HCT116 (cell line): ENCODE measurements around the gene RPL19. TPM values are rescaled to one million over a fixed set of nuclear protein-coding genes. Genes with fewer than 3 reads are reported as not detected.

Experiments used
- ATAC-seq: fragments of 200-7000 bp; cut with Tn5 transposase; 2 replicates; pipeline ENCODE4 v1.9.1; 2020; ENCODE audit warnings: mild to moderate bottlenecking, moderate library complexity
- BruUV-seq: library from RNA; stranded (reverse); fragments of 400-500 nt; replicated peaks from 2 replicates; lab custom pipeline; 2021; lab: Mats Ljungman, UMichigan
- CTCF ChIA-PET: fragments of 300-600 bp; sonication (Branson Sonifier 250); formaldehyde crosslinking; loops from one replicate; lab custom pipeline; 2021; ENCODE audit warnings: antibody characterized with exemption; lab: Charles Lee
- POLR2A ChIA-PET: fragments of 300-600, 350-600 bp; sonication (Branson Sonifier 250); formaldehyde crosslinking; loops from one replicate; lab custom pipeline; 2021; ENCODE audit warnings: antibody characterized with exemption; lab: Charles Lee
- RAD21 ChIA-PET, 2 experiments: fragments of 300-600 bp; sonication (Branson Sonifier 250); formaldehyde crosslinking; loops; one replicate each; lab custom pipeline; 2023; ENCODE audit warnings: low total read pairs in 2 of 2; ENCODE audit not compliant: uncharacterized antibody in 2 of 2, unreplicated experiment in 2 of 2, low non-redundant PET in 1 of 2; lab: Charles Lee
- DNase-seq: peaks from one replicate; pipeline ENCODE4 v3.0.0-alpha.2; 2010; ENCODE audit warnings: low read depth, low spot score
- H2AFZ ChIP-seq: fragments of 200-600 bp; shearing (Covaris generic), sonication (generic); 2 replicates; pipeline ENCODE4 v1.6.1; 2017; ENCODE audit warnings: low read depth, mixed run types, mixed read lengths, antibody characterized with exemption, low read length; ENCODE audit not compliant: poor library complexity, severe bottlenecking
- H3K27ac ChIP-seq: 2 replicates; pipeline ENCODE4 v1.5.1; 2012; ENCODE audit warnings: low read depth, low read length
- H3K27me3 ChIP-seq: fragments of 200-600 bp; sonication (generic); 2 replicates; pipeline ENCODE4 v1.6.1; 2016; ENCODE audit warnings: mixed run types, low read length, mixed read lengths; ENCODE audit not compliant: insufficient read depth
- H3K36me3 ChIP-seq, 2 experiments: fragments of 200-500 bp in 1 of 2; fragments of 200-600 bp in 1 of 2; sonication (Bioruptor generic) in 1 of 2; sonication (generic) in 1 of 2; 2 replicates each; pipeline versions ENCODE4 v1.5.1 to v1.6.1; 2014 to 2016; ENCODE audit warnings: low read length in 2 of 2, inconsistent platforms in 1 of 2, mixed read lengths in 1 of 2, mixed run types in 1 of 2; ENCODE audit not compliant: insufficient read depth in 2 of 2, control insufficient read depth in 1 of 2
- H3K4me1 ChIP-seq, 2 experiments: fragments of 200-600 bp in 1 of 2; sonication (generic) in 1 of 2; 2 replicates each; pipeline versions ENCODE4 v1.5.1 to v1.6.1; 2012 to 2017; ENCODE audit warnings: low read length in 2 of 2, inconsistent platforms in 1 of 2, mild to moderate bottlenecking in 1 of 2, mixed read lengths in 1 of 2, mixed run types in 1 of 2, moderate library complexity in 1 of 2; ENCODE audit not compliant: insufficient read depth in 2 of 2, control insufficient read depth in 1 of 2
- H3K4me2 ChIP-seq: fragments of 200-600 bp; sonication (generic); 2 replicates; pipeline ENCODE4 v1.6.1; 2017; ENCODE audit warnings: mixed run types, low read length, mixed read lengths
- H3K4me3 ChIP-seq, 2 experiments: fragments of 200-600 bp in 1 of 2; sonication (generic) in 1 of 2; replicated peaks in 1 of 2; 2 replicates each; pipeline ENCODE4 v1.5.1; 2011 to 2016; ENCODE audit warnings: low read length in 2 of 2, control low read depth in 1 of 2, low read depth in 1 of 2, mild to moderate bottlenecking in 1 of 2, mixed read lengths in 1 of 2, mixed run types in 1 of 2
- H3K79me2 ChIP-seq: fragments of 200-600 bp; sonication (generic); 2 replicates; pipeline ENCODE4 v1.6.1; 2017; ENCODE audit warnings: mild to moderate bottlenecking, mixed run types, low read length, moderate library complexity, mixed read lengths; ENCODE audit not compliant: insufficient read depth
- H3K9ac ChIP-seq: fragments of 200-600 bp; sonication (generic); 2 replicates; pipeline ENCODE4 v1.6.1; 2016; ENCODE audit warnings: low read length, mixed read lengths
- H3K9me2 ChIP-seq: fragments of 200-600 bp; sonication (generic), shearing (Covaris generic); 2 replicates; pipeline ENCODE4 v1.6.1; 2017; ENCODE audit warnings: mixed run types, mild to moderate bottlenecking, moderate library complexity; ENCODE audit not compliant: insufficient read depth
- H3K9me3 ChIP-seq, 2 experiments: fragments of 200-500 bp in 1 of 2; fragments of 200-600 bp in 1 of 2; sonication (Bioruptor generic) in 1 of 2; sonication (generic) in 1 of 2; 2 replicates each; pipeline ENCODE4 v1.6.1; 2014 to 2017; ENCODE audit warnings: low read length in 2 of 2, mixed read lengths in 2 of 2, inconsistent platforms in 1 of 2, low read depth in 1 of 2, mild to moderate bottlenecking in 1 of 2, mixed run types in 1 of 2, moderate library complexity in 1 of 2; ENCODE audit not compliant: control insufficient read depth in 1 of 2, insufficient read depth in 1 of 2
- H4K20me1 ChIP-seq: fragments of 200-600 bp; sonication (generic), shearing (Covaris generic); 2 replicates; pipeline ENCODE4 v1.6.1; 2017; ENCODE audit warnings: mixed run types, mild to moderate bottlenecking, moderate library complexity; ENCODE audit not compliant: insufficient read depth
- EGR1 ChIP-seq: IDR thresholded peaks from 2 replicates; pipeline ENCODE4 v1.6.1; 2012; ENCODE audit warnings: low read depth
- EZH2 ChIP-seq: fragments of 200-600 bp; sonication (generic); IDR thresholded peaks from 2 replicates; pipeline ENCODE4 v1.6.1; 2017; ENCODE audit warnings: antibody characterized with exemption, mixed run types
- EZH2phosphoT487 ChIP-seq: fragments of 200-600 bp; IDR thresholded peaks from 2 replicates; pipeline ENCODE4 v1.6.1; 2018; ENCODE audit warnings: antibody characterized with exemption, borderline replicate concordance
- FOSL1 ChIP-seq: IDR thresholded peaks from 2 replicates; pipeline ENCODE4 v1.6.1; 2012; ENCODE audit warnings: low read depth
- JUND ChIP-seq: IDR thresholded peaks from 2 replicates; pipeline ENCODE4 v1.6.1; 2012
- POLR2A ChIP-seq: IDR thresholded peaks from 2 replicates; pipeline ENCODE4 v1.7.0; 2011; ENCODE audit warnings: borderline replicate concordance; ENCODE audit not compliant: insufficient read depth, insufficient read length; ENCODE audit errors: extremely low read depth
- POLR2AphosphoS5 ChIP-seq: IDR thresholded peaks from 2 replicates; pipeline ENCODE4 v1.6.1; 2011; ENCODE audit warnings: mild to moderate bottlenecking, low read depth, low read length, moderate library complexity
- RAD21 ChIP-seq: IDR thresholded peaks from 2 replicates; pipeline ENCODE4 v1.6.1; 2012; ENCODE audit warnings: low read depth, mild to moderate bottlenecking
- SIN3A ChIP-seq: IDR thresholded peaks from 2 replicates; pipeline ENCODE4 v1.6.1; 2012; ENCODE audit warnings: low read depth
- ZFX ChIP-seq: fragments of 450-650 bp; IDR thresholded peaks from 2 replicates; pipeline ENCODE4 v1.6.1; 2017
- ZNF274 ChIP-seq: fragments of 200-500 bp; sonication (Bioruptor generic); IDR thresholded peaks from 2 replicates; pipeline ENCODE4 v1.6.1; 2014; ENCODE audit warnings: mild to moderate bottlenecking, low read depth, low read length, inconsistent platforms
- intact Hi-C: fragments of 100-400 bp; cut with micrococcal nuclease; formaldehyde crosslinking; loops from 2 replicates; pipeline ENCODE4 v1.10.0; 2022
- total RNA-seq: library from RNA; stranded (reverse); gene quantifications from one replicate; pipeline ENCODE4 v1.2.1, GENCODE V29; 2021; ENCODE audit not compliant: unreplicated experiment
- TF ChIP-seq, protein P1 (sequence below): IDR thresholded peaks from 2 replicates; pipeline ENCODE4 v1.6.1; 2012
- TF ChIP-seq, protein P2 (sequence below): IDR thresholded peaks from 2 replicates; pipeline ENCODE4 v1.6.1; 2012; ENCODE audit warnings: low read depth
- TF ChIP-seq, protein P3 (sequence below): IDR thresholded peaks from 2 replicates; pipeline ENCODE4 v1.6.1; 2011; ENCODE audit warnings: mild to moderate bottlenecking, low read length, moderate library complexity; ENCODE audit not compliant: insufficient replicate concordance; ENCODE audit errors: extremely low read depth

Gene RPL19
- total RNA-seq, 1 experiment from 2014 or later, result 2,276 TPM

DNA sequence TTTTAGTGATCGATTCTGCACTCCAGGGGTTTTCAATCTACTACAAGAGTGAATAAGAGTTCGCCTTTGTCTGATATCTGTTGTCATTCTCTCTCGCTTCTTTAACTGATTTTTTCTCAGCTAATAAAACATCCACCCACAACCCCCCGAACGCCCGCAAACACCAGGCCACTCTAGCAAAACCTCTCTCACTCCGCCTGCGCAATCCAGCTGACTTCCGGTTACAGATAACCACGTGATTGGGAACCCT lies 338 bp upstream of the RPL19 start:
- ATAC-seq, result peak; percentile 51
- BruUV-seq, result no TSS peak
- no peaks in the 10 kb centered on the region for H3K27me3 ChIP-seq
- H4K20me1 ChIP-seq, result peaks cover 18% of the 10 kb centered on the region; the same call in 1 of the 2 replicates
- peak overlapping the region; percentile 93 for H3K27ac ChIP-seq
- peak; percentile 93 for DNase-seq
- ChIA-PET POLR2A (interaction anchor here (0.6 to 1.8 kb wide), 18 partner anchors 9 to 642 kb away, joined by 3 to 16 read pairs (median 5); no protein-coding TSS in a partner anchor), CTCF (interaction anchor here (0.7 to 1.5 kb wide), 13 partner anchors 9 to 424 kb away, joined by 3 to 16 read pairs (median 3); no protein-coding TSS in a partner anchor), RAD21 (interaction anchor here (0.6 to 1.0 kb wide), 4 partner anchors 16 to 36 kb away, joined by 5 to 6 read pairs (median 5); no protein-coding TSS in a partner anchor)
- H3K4me2 ChIP-seq, result peak overlapping the region; percentile 88
- intact Hi-C loops, result loop anchor here (1.0 to 10.0 kb wide), 2 partner anchors 46 to 325 kb away; no protein-coding TSS in a partner anchor
- H3K9me2 ChIP-seq, result no peaks in the 10 kb centered on the region
- H3K4me3 ChIP-seq, result peak overlapping the region; percentile 66 to 82
- H3K4me1 ChIP-seq, result peaks cover 24 to 54% of the 10 kb centered on the region in 2 experiments
- TF ChIP-seq POLR2A (peak; percentile 70), POLR2AphosphoS5 (peak; percentile 77), EZH2phosphoT487 (no peak), SIN3A (peak; percentile 56; the same call in 1 of the 2 replicates), EZH2 (no peak), EGR1 (peak; percentile 79), ZFX (no peak)
- TF ChIP-seq, protein P1, sequence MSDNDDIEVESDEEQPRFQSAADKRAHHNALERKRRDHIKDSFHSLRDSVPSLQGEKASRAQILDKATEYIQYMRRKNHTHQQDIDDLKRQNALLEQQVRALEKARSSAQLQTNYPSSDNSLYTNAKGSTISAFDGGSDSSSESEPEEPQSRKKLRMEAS, result no peak
- H3K79me2 ChIP-seq, result peaks cover 41% of the 10 kb centered on the region
- H3K9ac ChIP-seq, result peak overlapping the region; percentile 99
- H2AFZ ChIP-seq, result peak overlapping the region; percentile 91
- no peaks in the 10 kb centered on the region for H3K9me3 ChIP-seq
- H3K36me3 ChIP-seq, result peaks cover 31 to 38% of the 10 kb centered on the region in 2 experiments

DNA sequence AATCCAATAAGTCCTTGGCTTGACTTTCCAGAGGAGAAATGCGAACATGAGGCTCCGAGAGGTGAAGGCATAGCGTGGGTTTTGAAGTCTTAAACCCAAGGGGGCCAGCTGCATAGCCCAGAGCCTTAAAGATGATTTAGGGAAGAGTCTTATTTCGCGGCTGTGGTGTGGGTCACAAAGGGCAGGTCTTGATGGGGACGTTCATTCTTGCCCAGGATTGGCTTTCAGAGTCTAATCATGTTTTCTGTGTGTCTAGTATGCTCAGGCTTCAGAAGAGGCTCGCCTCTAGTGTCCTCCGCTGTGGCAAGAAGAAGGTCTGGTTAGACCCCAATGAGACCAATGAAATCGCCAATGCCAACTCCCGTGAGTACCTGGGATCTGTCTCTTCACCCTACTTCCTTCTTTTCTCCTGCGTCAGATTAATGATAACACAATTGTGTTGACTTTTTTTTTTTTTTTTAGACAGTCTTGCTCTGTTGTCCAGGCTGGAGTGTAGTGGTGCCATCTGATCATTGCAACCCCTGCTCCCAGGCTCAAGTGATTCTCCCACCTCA lies 951 bp downstream of the RPL19 start:
- ChIA-PET RAD21 (no interaction called here), CTCF (no interaction called here), POLR2A (no interaction called here)
- DNase-seq, result no peak
- intact Hi-C loops, result loop anchor here (1.0 to 10.0 kb wide), 2 partner anchors 48 to 324 kb away; no protein-coding TSS in a partner anchor
- no peaks in the 10 kb centered on the region for H3K9me2 ChIP-seq
- no TSS peak for BruUV-seq
- peaks cover 18% of the 10 kb centered on the region; the same call in 1 of the 2 replicates for H4K20me1 ChIP-seq
- peak overlapping the region; percentile 88 for H3K4me2 ChIP-seq
- peak overlapping the region; percentile 66 to 82 for H3K4me3 ChIP-seq
- no peak overlapping the region for H2AFZ ChIP-seq
- H3K9ac ChIP-seq, result peak overlapping the region; percentile 99
- TF ChIP-seq JUND, result no peak
- peak; percentile 11 for TF ChIP-seq POLR2A
- TF ChIP-seq, protein P2, sequence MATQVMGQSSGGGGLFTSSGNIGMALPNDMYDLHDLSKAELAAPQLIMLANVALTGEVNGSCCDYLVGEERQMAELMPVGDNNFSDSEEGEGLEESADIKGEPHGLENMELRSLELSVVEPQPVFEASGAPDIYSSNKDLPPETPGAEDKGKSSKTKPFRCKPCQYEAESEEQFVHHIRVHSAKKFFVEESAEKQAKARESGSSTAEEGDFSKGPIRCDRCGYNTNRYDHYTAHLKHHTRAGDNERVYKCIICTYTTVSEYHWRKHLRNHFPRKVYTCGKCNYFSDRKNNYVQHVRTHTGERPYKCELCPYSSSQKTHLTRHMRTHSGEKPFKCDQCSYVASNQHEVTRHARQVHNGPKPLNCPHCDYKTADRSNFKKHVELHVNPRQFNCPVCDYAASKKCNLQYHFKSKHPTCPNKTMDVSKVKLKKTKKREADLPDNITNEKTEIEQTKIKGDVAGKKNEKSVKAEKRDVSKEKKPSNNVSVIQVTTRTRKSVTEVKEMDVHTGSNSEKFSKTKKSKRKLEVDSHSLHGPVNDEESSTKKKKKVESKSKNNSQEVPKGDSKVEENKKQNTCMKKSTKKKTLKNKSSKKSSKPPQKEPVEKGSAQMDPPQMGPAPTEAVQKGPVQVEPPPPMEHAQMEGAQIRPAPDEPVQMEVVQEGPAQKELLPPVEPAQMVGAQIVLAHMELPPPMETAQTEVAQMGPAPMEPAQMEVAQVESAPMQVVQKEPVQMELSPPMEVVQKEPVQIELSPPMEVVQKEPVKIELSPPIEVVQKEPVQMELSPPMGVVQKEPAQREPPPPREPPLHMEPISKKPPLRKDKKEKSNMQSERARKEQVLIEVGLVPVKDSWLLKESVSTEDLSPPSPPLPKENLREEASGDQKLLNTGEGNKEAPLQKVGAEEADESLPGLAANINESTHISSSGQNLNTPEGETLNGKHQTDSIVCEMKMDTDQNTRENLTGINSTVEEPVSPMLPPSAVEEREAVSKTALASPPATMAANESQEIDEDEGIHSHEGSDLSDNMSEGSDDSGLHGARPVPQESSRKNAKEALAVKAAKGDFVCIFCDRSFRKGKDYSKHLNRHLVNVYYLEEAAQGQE, result no peak
- TF ChIP-seq SIN3A, result no peak
- no peak for TF ChIP-seq EZH2
- TF ChIP-seq, protein P3, sequence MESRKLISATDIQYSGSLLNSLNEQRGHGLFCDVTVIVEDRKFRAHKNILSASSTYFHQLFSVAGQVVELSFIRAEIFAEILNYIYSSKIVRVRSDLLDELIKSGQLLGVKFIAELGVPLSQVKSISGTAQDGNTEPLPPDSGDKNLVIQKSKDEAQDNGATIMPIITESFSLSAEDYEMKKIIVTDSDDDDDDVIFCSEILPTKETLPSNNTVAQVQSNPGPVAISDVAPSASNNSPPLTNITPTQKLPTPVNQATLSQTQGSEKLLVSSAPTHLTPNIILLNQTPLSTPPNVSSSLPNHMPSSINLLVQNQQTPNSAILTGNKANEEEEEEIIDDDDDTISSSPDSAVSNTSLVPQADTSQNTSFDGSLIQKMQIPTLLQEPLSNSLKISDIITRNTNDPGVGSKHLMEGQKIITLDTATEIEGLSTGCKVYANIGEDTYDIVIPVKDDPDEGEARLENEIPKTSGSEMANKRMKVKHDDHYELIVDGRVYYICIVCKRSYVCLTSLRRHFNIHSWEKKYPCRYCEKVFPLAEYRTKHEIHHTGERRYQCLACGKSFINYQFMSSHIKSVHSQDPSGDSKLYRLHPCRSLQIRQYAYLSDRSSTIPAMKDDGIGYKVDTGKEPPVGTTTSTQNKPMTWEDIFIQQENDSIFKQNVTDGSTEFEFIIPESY, result no peak
- no peak for TF ChIP-seq ZNF274
- TF ChIP-seq RAD21, result no peak
- TF ChIP-seq POLR2AphosphoS5, result peak; percentile 33; the same call in 1 of the 2 replicates
- TF ChIP-seq FOSL1, result no peak
- H3K36me3 ChIP-seq, result peaks cover 35 to 43% of the 10 kb centered on the region in 2 experiments
- H3K9me3 ChIP-seq, result no peaks in the 10 kb centered on the region
- peaks cover 20 to 49% of the 10 kb centered on the region in 2 experiments for H3K4me1 ChIP-seq
- no peak for ATAC-seq
- H3K27me3 ChIP-seq, result no peaks in the 10 kb centered on the region
- H3K79me2 ChIP-seq, result peaks cover 36% of the 10 kb centered on the region
- H3K27ac ChIP-seq, result peak overlapping the region; percentile 93
